ENCODE results near the gene PALMD.

Gene PALMD

GRCh38 chr1:99645699-99646531 is at the start of gene PALMD:
Gene PALMD, plus strand, starts transcription at chr1:99646113. Its CDS starts 205 bp downstream, at chr1:99646318.
- no peaks in the 10 kb centered on the region for H3K9me3 ChIP-seq (ENCODE audit: control insufficient read depth, insufficient read depth, low read length)

DNA sequence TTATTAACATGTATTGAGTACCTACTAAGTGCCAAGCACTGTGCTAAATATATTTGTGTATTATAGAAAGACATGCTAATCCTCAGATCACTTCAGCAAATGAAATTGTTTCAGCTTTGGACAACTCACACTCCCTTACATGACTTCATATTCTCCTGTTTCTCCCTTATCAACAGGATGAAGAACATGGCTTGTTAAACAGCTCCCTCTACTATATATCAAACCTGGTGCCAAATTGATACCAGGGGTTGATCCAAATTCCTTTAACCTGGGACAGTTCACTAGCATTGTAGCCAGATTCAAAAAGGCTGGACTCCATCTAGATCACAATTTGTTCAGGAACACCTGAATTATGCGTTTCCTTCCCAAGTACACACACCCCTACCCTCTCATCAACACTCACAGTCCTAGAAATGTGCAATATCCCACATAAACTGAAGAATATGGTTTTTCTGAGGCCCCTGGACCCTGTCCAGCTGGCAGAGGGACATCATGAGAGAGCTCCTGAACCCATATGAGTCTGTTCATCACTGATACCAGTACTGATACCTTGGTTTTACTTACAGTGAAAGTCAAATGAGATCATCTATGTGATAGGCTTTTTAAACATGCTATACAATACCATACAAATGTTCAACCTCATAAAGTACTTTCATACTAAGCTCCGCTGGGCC is 47.0 kb upstream of the PALMD start:
- Histone ChIP-seq H3K4me3 (ENCODE audit: low read depth, low read length) (no peak overlapping the region), H3K4me1 (ENCODE audit: control insufficient read depth, insufficient read depth, low read length) (no peaks in the 10 kb centered on the region), H3K27me3 (ENCODE audit: control insufficient read depth, insufficient read depth, low read length) (no peaks in the 10 kb centered on the region), H3K9ac (ENCODE audit: low read depth, low read length) (no peak overlapping the region), H3K27ac (ENCODE audit: low read depth, low read length) (no peak overlapping the region), H3K9me3 (ENCODE audit: control insufficient read depth, insufficient read depth, low read length) (no peaks in the 10 kb centered on the region), H3K36me3 (ENCODE audit: control insufficient read depth, insufficient read depth, low read length) (no peaks in the 10 kb centered on the region)

More at GRCh38 chr1:99645699-99646531, at the start of gene PALMD:
- Histone ChIP-seq H3K27me3 (ENCODE audit: control insufficient read depth, insufficient read depth, low read length) (no peaks in the 10 kb centered on the region), H3K9ac (ENCODE audit: low read depth, low read length) (no peak within 1 kb of the TSS), H3K4me3 (ENCODE audit: low read depth, low read length) (no peak within 1 kb of the TSS), H3K27ac (ENCODE audit: low read depth, low read length) (no peak within 1 kb of the TSS), H3K36me3 (ENCODE audit: control insufficient read depth, insufficient read depth, low read length) (no peaks in the 10 kb centered on the region), H3K4me1 (ENCODE audit: control insufficient read depth, insufficient read depth, low read length) (peaks cover 46% of the 10 kb centered on the region)

GRCh38 chr1:99599678-99600175 is 46.2 kb upstream of the PALMD start:
- Histone ChIP-seq H3K27me3 (ENCODE audit: control insufficient read depth, insufficient read depth, low read length) (no peaks in the 10 kb centered on the region), H3K4me3 (ENCODE audit: low read depth, low read length) (no peak overlapping the region), H3K36me3 (ENCODE audit: control insufficient read depth, insufficient read depth, low read length) (no peaks in the 10 kb centered on the region), H3K9ac (ENCODE audit: low read depth, low read length) (no peak overlapping the region), H3K27ac (ENCODE audit: low read depth, low read length) (no peak overlapping the region), H3K4me1 (ENCODE audit: control insufficient read depth, insufficient read depth, low read length) (no peaks in the 10 kb centered on the region), H3K9me3 (ENCODE audit: control insufficient read depth, insufficient read depth, low read length) (no peaks in the 10 kb centered on the region)

DNA sequence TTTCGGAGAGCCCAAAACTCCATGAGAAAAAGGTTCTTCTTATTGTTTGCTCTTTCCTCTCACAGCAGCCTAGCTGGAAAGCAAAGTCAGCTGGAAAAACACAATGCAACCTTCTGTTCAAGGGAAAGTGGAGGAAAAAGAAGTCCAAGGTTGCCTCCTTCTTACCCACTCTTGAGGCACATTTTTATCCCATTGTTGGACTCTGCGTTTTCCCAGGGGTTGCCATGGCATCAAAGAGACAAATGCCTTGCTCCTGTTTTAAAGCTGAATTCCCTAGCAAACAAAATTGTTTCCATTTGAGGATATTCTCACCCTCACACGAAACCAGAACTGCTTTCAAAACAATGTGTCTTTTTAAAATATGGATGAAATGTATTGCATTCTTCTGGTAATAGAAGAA is 45.1 kb upstream of the PALMD start:
- no peak overlapping the region for H3K27ac ChIP-seq (ENCODE audit: low read depth, low read length)
- no peaks in the 10 kb centered on the region for H3K36me3 ChIP-seq (ENCODE audit: control insufficient read depth, insufficient read depth, low read length)
- no peak overlapping the region for H3K9ac ChIP-seq (ENCODE audit: low read depth, low read length)
- no peaks in the 10 kb centered on the region for H3K27me3 ChIP-seq (ENCODE audit: control insufficient read depth, insufficient read depth, low read length)
- H3K9me3 ChIP-seq (ENCODE audit: control insufficient read depth, insufficient read depth, low read length): no peaks in the 10 kb centered on the region
- no peak overlapping the region for H3K4me3 ChIP-seq (ENCODE audit: low read depth, low read length)
- no peaks in the 10 kb centered on the region for H3K4me1 ChIP-seq (ENCODE audit: control insufficient read depth, insufficient read depth, low read length)

DNA sequence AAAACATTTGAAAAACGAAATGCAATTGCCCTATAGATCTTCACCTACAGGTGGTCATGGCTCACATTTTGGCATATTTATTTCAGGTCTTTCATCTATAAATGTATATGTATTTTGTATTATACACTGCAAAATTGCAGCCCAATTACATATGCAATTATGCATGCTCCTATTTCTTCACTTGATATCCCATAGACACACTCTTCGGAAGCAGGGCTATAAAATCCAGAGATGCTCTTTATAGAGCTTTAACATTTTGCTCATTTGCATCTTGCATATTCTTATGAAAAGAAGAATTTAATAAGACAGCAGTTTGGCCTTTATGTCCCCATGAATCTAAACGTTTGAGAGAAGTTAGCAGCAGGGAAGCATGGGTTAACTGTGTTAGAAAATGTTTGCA is 44.7 kb upstream of the PALMD start:
- no peak overlapping the region for H3K27ac ChIP-seq (ENCODE audit: low read depth, low read length)
- H3K9ac ChIP-seq (ENCODE audit: low read depth, low read length): no peak overlapping the region
- H3K4me3 ChIP-seq (ENCODE audit: low read depth, low read length): no peak overlapping the region
- H3K4me1 ChIP-seq (ENCODE audit: control insufficient read depth, insufficient read depth, low read length): no peaks in the 10 kb centered on the region
- H3K36me3 ChIP-seq (ENCODE audit: control insufficient read depth, insufficient read depth, low read length): no peaks in the 10 kb centered on the region
- no peaks in the 10 kb centered on the region for H3K27me3 ChIP-seq (ENCODE audit: control insufficient read depth, insufficient read depth, low read length)
- no peaks in the 10 kb centered on the region for H3K9me3 ChIP-seq (ENCODE audit: control insufficient read depth, insufficient read depth, low read length)

DNA sequence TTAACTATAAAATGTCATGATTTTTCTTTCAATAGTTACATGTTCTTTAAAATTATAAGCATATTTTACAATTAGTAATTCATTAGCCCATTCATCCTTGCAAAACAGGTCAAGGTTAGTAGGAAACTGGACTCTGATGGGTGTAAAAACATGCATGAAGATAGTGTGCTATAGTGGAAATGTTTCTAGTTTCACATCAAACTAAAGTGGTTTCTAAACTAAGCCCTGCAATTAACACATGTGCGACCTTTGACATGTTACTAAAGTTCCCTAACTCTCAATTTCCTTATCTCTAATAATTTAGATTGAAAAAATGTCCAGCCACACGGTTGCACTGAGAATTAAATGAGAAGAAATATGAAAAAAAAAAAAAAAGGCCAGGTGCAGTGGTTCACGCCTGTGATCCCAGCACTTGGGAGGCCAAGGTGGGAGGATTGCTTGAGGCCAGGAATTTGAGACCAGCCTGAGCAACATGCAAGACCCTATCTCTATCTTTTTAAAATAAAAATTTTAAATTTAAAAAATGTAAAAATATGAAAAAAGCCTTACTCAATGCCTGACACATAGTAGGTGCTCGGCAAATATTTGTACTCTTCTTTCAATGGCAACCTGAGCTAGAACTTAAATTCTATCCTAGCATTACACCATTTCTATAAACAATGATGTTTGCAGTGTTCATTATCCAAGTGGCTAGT is 44.1 kb upstream of the PALMD start:
- Histone ChIP-seq H3K9me3 (ENCODE audit: control insufficient read depth, insufficient read depth, low read length) (no peaks in the 10 kb centered on the region), H3K4me3 (ENCODE audit: low read depth, low read length) (no peak overlapping the region), H3K27me3 (ENCODE audit: control insufficient read depth, insufficient read depth, low read length) (no peaks in the 10 kb centered on the region), H3K9ac (ENCODE audit: low read depth, low read length) (no peak overlapping the region), H3K4me1 (ENCODE audit: control insufficient read depth, insufficient read depth, low read length) (no peaks in the 10 kb centered on the region), H3K36me3 (ENCODE audit: control insufficient read depth, insufficient read depth, low read length) (no peaks in the 10 kb centered on the region), H3K27ac (ENCODE audit: low read depth, low read length) (no peak overlapping the region)

- H3K36me3 ChIP-seq (ENCODE audit: control insufficient read depth, insufficient read depth, low read length): no peaks in the 10 kb centered on the region
- H3K27me3 ChIP-seq (ENCODE audit: control insufficient read depth, insufficient read depth, low read length): no peaks in the 10 kb centered on the region
- no peaks in the 10 kb centered on the region for H3K4me1 ChIP-seq (ENCODE audit: control insufficient read depth, insufficient read depth, low read length)
These were observed 43.4 kb upstream of the PALMD start for GRCh38 chr1:99602404-99602969.

DNA sequence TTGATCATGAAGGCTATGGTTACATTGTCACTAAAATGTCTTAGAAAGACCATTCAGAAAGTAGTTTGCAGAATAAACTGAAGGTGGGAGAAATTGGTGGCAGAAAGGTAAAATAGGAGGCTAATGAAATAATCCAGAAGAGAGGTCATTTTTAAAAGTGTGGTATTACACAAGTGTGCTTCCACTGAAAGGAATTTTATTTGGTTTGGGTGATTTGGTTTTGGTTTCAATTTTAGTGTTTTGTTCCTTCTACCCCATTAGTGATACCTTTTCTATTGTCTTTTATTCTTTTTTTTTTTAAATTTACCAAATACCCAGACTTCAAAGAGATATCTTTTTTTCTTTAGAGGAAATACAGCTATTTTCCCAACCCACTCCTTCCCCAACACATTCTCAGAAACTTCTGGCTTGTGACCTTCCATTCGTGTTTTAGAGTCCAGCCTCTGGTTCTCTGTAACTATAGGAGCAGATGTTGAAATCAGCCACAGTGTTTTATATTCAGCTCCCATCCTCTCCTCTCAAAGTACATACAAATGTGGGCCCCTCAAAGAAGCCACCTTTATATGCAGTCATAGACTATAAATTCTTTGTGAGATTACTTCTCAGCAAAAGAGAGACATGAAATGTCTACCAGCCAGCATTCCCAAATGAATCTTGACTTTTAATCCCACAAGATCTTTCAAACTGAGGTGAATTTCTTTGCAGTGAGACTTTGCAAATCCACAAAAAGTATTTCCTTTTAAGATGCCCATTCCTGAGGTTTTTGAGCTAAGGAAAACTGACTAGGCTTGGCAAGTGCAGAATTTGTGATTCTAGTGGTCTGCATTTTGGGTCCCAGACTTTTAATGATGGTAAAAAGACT is 42.0 kb upstream of the PALMD start:
- Histone ChIP-seq H3K27me3 (ENCODE audit: control insufficient read depth, insufficient read depth, low read length) (no peaks in the 10 kb centered on the region), H3K4me1 (ENCODE audit: control insufficient read depth, insufficient read depth, low read length) (no peaks in the 10 kb centered on the region), H3K9ac (ENCODE audit: low read depth, low read length) (no peak overlapping the region), H3K4me3 (ENCODE audit: low read depth, low read length) (no peak overlapping the region), H3K36me3 (ENCODE audit: control insufficient read depth, insufficient read depth, low read length) (no peaks in the 10 kb centered on the region), H3K9me3 (ENCODE audit: control insufficient read depth, insufficient read depth, low read length) (peaks cover 6% of the 10 kb centered on the region; the same call in 1 of the 2 replicates), H3K27ac (ENCODE audit: low read depth, low read length) (no peak overlapping the region)

More at GRCh38 chr1:99602404-99602969, 43.4 kb upstream of the PALMD start:
- no peak overlapping the region for H3K27ac ChIP-seq (ENCODE audit: low read depth, low read length)
- H3K4me3 ChIP-seq (ENCODE audit: low read depth, low read length): no peak overlapping the region
- peaks cover 1% of the 10 kb centered on the region; the same call in 1 of the 2 replicates for H3K9me3 ChIP-seq (ENCODE audit: control insufficient read depth, insufficient read depth, low read length)
- no peak overlapping the region for H3K9ac ChIP-seq (ENCODE audit: low read depth, low read length)

DNA sequence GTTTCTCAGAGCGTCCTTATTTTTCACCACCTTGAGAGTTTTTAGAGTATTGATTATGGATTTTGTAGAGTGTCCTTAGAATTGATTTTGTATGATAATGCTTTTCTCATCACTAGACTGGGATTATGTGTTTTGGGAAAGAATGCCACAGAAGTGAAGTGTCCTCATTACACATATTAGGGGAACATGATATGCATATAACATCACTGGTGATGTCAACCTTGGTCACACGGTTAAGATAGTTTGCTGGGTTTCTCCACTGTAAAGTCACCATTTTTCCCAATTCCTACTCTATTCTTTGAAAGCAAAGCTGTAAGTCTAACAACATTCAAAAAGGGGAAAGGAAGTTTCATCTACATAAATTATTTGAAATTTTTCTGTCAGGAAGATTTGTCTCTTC is 39.6 kb upstream of the PALMD start:
- no peak overlapping the region for H3K9ac ChIP-seq (ENCODE audit: low read depth, low read length)
- H3K36me3 ChIP-seq (ENCODE audit: control insufficient read depth, insufficient read depth, low read length): no peaks in the 10 kb centered on the region
- no peaks in the 10 kb centered on the region for H3K27me3 ChIP-seq (ENCODE audit: control insufficient read depth, insufficient read depth, low read length)
- H3K4me1 ChIP-seq (ENCODE audit: control insufficient read depth, insufficient read depth, low read length): no peaks in the 10 kb centered on the region
- no peak overlapping the region for H3K27ac ChIP-seq (ENCODE audit: low read depth, low read length)
- H3K4me3 ChIP-seq (ENCODE audit: low read depth, low read length): no peak overlapping the region
- peaks cover 6% of the 10 kb centered on the region; the same call in 1 of the 2 replicates for H3K9me3 ChIP-seq (ENCODE audit: control insufficient read depth, insufficient read depth, low read length)

DNA sequence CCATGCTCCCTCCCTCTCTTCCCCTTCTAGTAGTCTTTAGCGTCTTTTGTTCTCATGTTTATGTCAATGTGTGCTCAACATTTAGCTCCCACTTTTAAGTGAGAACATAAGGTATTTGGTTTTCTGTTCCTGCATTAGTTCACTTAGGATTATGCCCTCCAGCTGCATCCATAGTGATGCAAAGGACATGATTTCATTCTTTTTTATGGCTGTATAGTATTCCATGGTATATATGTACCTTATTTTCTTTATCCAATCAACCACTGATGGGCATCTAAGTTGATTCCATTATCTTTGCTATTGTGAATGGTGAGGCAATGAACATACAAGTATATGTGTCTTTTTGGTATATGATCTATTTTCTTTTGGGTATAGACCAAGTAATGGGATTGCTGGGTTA is 38.3 kb upstream of the PALMD start:
- no peak overlapping the region for H3K4me3 ChIP-seq (ENCODE audit: low read depth, low read length)
- peaks cover 6% of the 10 kb centered on the region; the same call in 1 of the 2 replicates for H3K9me3 ChIP-seq (ENCODE audit: control insufficient read depth, insufficient read depth, low read length)
- no peaks in the 10 kb centered on the region for H3K4me1 ChIP-seq (ENCODE audit: control insufficient read depth, insufficient read depth, low read length)
- H3K36me3 ChIP-seq (ENCODE audit: control insufficient read depth, insufficient read depth, low read length): no peaks in the 10 kb centered on the region
- H3K27ac ChIP-seq (ENCODE audit: low read depth, low read length): no peak overlapping the region
- no peak overlapping the region for H3K9ac ChIP-seq (ENCODE audit: low read depth, low read length)
- no peaks in the 10 kb centered on the region for H3K27me3 ChIP-seq (ENCODE audit: control insufficient read depth, insufficient read depth, low read length)
